ENCODE results near the gene ATP6V1C2. TPM values are rescaled to one million over a fixed set of nuclear protein-coding genes. Genes with fewer than 3 reads are reported as not detected.

ATP6V1C2 gene
- total RNA-seq, 2 experiments from 2014 or later: not detected

DNA sequence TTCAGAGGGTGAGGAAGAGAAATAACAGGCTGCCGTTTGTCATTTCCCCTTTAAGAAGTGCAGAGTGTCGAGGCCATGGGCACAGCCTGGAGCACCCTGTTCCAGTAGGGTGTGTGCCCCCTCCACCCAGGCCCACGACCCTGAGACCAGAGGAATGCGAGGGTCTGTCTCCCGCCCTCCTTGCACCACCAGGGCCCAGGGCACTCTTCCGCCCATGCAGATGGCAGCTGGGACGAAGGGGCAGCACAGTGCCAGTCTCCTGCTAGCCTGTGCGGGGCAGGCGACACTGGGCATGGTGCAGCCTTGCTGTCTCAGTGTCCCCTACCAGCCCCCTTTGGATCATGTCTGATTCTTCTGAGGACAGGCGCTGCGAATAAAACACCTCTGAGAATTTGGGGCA lies 106.9 kb downstream of the ATP6V1C2 start:
- no peak for ATAC-seq (ENCODE audit: poor library complexity)
- TF ChIP-seq, protein P1, sequence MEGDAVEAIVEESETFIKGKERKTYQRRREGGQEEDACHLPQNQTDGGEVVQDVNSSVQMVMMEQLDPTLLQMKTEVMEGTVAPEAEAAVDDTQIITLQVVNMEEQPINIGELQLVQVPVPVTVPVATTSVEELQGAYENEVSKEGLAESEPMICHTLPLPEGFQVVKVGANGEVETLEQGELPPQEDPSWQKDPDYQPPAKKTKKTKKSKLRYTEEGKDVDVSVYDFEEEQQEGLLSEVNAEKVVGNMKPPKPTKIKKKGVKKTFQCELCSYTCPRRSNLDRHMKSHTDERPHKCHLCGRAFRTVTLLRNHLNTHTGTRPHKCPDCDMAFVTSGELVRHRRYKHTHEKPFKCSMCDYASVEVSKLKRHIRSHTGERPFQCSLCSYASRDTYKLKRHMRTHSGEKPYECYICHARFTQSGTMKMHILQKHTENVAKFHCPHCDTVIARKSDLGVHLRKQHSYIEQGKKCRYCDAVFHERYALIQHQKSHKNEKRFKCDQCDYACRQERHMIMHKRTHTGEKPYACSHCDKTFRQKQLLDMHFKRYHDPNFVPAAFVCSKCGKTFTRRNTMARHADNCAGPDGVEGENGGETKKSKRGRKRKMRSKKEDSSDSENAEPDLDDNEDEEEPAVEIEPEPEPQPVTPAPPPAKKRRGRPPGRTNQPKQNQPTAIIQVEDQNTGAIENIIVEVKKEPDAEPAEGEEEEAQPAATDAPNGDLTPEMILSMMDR (IDR thresholded peaks at IDR 0.05): no peak
- Mint-ChIP-seq H3K4me3 (no peak overlapping the region), H3K27ac (no peak overlapping the region), H3K27me3 (peaks cover 41% of the 10 kb centered on the region), H3K4me1 (ENCODE audit: low read depth) (peaks cover 7% of the 10 kb centered on the region), H3K36me3 (ENCODE audit: low read depth) (no peaks in the 10 kb centered on the region), H3K9me3 (no peaks in the 10 kb centered on the region)
- Histone ChIP-seq H3K4me1 (ENCODE audit: insufficient read depth, low read length) (peaks cover 6% of the 10 kb centered on the region), H3K4me3 (ENCODE audit: low read length) (no peak overlapping the region), H3K27ac (ENCODE audit: low read depth in 1 of 2, low read length in 2 of 2) (no peak overlapping the region), H3K27me3 (ENCODE audit: control insufficient read depth in 1 of 2, insufficient read depth in 2 of 2, low read length in 2 of 2) (peaks cover 8 to 11% of the 10 kb centered on the region in 2 experiments), H3K9me3 (ENCODE audit: control insufficient read depth in 1 of 2, insufficient read depth in 1 of 2, low read length in 2 of 2) (no peaks in the 10 kb centered on the region), H3K36me3 (ENCODE audit: insufficient read depth, low read length) (no peaks in the 10 kb centered on the region)
- POLR2A ChIA-PET: no interaction called here
- CTCF ChIA-PET: no interaction called here
- intact Hi-C loops (cut with DNase I, micrococcal nuclease): no loop called here
- DNase-seq: no peak

DNA sequence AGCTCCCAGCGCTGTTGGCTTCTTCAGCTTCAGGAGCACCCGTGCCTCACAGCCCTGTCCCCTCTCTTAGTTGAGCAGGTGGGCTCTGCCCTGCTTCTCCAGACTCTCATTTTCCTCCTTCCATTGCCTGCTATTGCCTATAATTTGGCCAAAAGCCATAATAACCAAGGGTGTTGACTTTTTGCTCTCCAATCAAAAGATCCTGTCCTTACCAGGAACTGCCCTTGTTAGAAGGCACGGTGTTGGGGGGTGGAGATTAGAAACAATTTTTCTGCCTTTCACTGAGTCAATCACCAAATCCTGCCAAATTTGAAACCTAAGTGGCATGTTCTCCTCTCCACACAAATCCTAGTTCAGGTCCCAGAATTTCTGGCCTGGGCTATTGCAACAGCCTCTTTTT lies 107.9 kb downstream of the ATP6V1C2 start:
- intact Hi-C loops (cut with DNase I, micrococcal nuclease): no loop called here

GRCh38 chr2:10830203-10830602 lies 108.8 kb downstream of the ATP6V1C2 start:
- H3K36me3 ChIP-seq (ENCODE audit: insufficient read depth, low read length): no peaks in the 10 kb centered on the region
- peaks cover 10% of the 10 kb centered on the region for H3K4me1 ChIP-seq (ENCODE audit: insufficient read depth, low read length)
- Mint-ChIP-seq H3K4me1 (ENCODE audit: low read depth) (peaks cover 7% of the 10 kb centered on the region), H3K9me3 (no peaks in the 10 kb centered on the region), H3K36me3 (ENCODE audit: low read depth) (no peaks in the 10 kb centered on the region), H3K27me3 (peaks cover 35% of the 10 kb centered on the region), H3K4me3 (no peak overlapping the region), H3K27ac (no peak overlapping the region)
- POLR2A ChIA-PET: interaction anchor here (1.4 kb wide), 1 partner anchor 299 kb away, joined by 3 read pairs; no protein-coding TSS in a partner anchor
- H3K9me3 ChIP-seq (ENCODE audit: control insufficient read depth in 1 of 2, insufficient read depth in 1 of 2, low read length in 2 of 2): no peaks in the 10 kb centered on the region
- intact Hi-C loops (cut with DNase I, micrococcal nuclease): loop anchor here in 1 of 2 experiments (5.0 to 10.0 kb wide), 2 partner anchors 637 to 945 kb away; partner anchors contain the start of gene E2F6
- no peak overlapping the region for H3K4me3 ChIP-seq (ENCODE audit: low read length)
- TF ChIP-seq, protein P1 (IDR thresholded peaks at IDR 0.05): no peak
- CTCF ChIA-PET: no interaction called here
- H3K27me3 ChIP-seq (ENCODE audit: control insufficient read depth in 1 of 2, insufficient read depth in 2 of 2, low read length in 2 of 2): peaks cover 8 to 11% of the 10 kb centered on the region in 2 experiments
- no peak for DNase-seq
- ATAC-seq (ENCODE audit: poor library complexity): no peak
- H3K27ac ChIP-seq (ENCODE audit: low read depth in 1 of 2, low read length in 2 of 2): no peak overlapping the region

More for the DNA sequence above, 107.9 kb downstream of the ATP6V1C2 start:
- no peaks in the 10 kb centered on the region for H3K9me3 ChIP-seq (ENCODE audit: control insufficient read depth in 1 of 2, insufficient read depth in 1 of 2, low read length in 2 of 2)
- no peaks in the 10 kb centered on the region for H3K36me3 Mint-ChIP-seq (ENCODE audit: low read depth)
- H3K4me1 ChIP-seq (ENCODE audit: insufficient read depth, low read length): peaks cover 6% of the 10 kb centered on the region
- no peaks in the 10 kb centered on the region for H3K36me3 ChIP-seq (ENCODE audit: insufficient read depth, low read length)
- peaks cover 8 to 11% of the 10 kb centered on the region in 2 experiments for H3K27me3 ChIP-seq (ENCODE audit: control insufficient read depth in 1 of 2, insufficient read depth in 2 of 2, low read length in 2 of 2)
- no peaks in the 10 kb centered on the region for H3K9me3 Mint-ChIP-seq
- H3K27ac Mint-ChIP-seq: no peak overlapping the region
- POLR2A ChIA-PET: no interaction called here
- H3K27ac ChIP-seq (ENCODE audit: low read depth in 1 of 2, low read length in 2 of 2): no peak overlapping the region
- DNase-seq (no peak), ATAC-seq (ENCODE audit: poor library complexity) (no peak)
- CTCF ChIA-PET: no interaction called here
- TF ChIP-seq, protein P1 (IDR thresholded peaks at IDR 0.05): no peak
- peaks cover 7% of the 10 kb centered on the region for H3K4me1 Mint-ChIP-seq (ENCODE audit: low read depth)
- H3K27me3 Mint-ChIP-seq: peaks cover 42% of the 10 kb centered on the region
- H3K4me3 Mint-ChIP-seq: no peak overlapping the region
- H3K4me3 ChIP-seq (ENCODE audit: low read length): no peak overlapping the region
